Activated naive CD8-positive, alpha-beta T cell treated with anti-CD3 and anti-CD28 coated beads for 36 hours (primary cell): ENCODE results near the gene FMN1. TPM values are rescaled to one million over a fixed set of nuclear protein-coding genes. Genes with fewer than 3 reads are reported as not detected.

Experiments used
- DNase-seq: peaks from one replicate; pipeline ENCODE4 v3.0.0; 2021
- H3K27ac Mint-ChIP-seq: one replicate; pipeline ENCODE4 v1.8.0; 2022; ENCODE audit warnings: mild to moderate bottlenecking, moderate library complexity, mixed read lengths
- H3K27me3 Mint-ChIP-seq: one replicate; pipeline ENCODE4 v1.8.0; 2022; ENCODE audit warnings: mild to moderate bottlenecking, mixed read lengths
- H3K36me3 Mint-ChIP-seq: one replicate; pipeline ENCODE4 v1.8.0; 2021; ENCODE audit warnings: mild to moderate bottlenecking, mixed read lengths
- H3K4me1 Mint-ChIP-seq: one replicate; pipeline ENCODE4 v1.8.0; 2021; ENCODE audit warnings: mixed read lengths
- H3K4me3 Mint-ChIP-seq: one replicate; pipeline ENCODE4 v1.8.0; 2022; ENCODE audit warnings: mild to moderate bottlenecking, moderate library complexity, mixed read lengths
- H3K9me3 Mint-ChIP-seq: one replicate; pipeline ENCODE4 v1.8.0; 2022; ENCODE audit warnings: mixed read lengths
- total RNA-seq, 2 experiments: library from RNA; stranded (reverse); gene quantifications; one replicate each; pipeline ENCODE4 v1.2.3, GENCODE V29; 2021

FMN1 gene
- total RNA-seq, 2 experiments from 2014 or later, result 0.14 to 0.31 TPM

DNA sequence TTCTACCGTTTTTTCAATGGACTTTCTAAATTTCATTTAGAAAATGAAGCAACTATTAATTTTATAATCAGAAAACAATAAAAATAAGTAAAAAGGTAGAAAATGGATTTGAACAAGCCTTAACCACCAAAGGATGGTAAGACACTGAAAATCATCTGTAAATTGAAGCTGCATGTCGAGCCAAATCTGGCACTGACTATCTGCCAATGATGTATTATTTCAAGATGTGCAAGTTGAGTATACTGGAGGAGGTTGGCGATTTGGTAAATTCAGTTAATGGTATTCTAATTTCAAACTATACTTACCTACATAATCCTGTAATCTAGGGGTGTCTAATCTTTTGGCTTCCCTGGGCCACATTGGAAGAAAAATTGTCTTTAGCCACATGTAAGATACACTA, 93.5 kb downstream of the FMN1 start:
- Mint-ChIP-seq H3K27ac (no peak overlapping the region), H3K9me3 (peaks cover 4% of the 10 kb centered on the region), H3K36me3 (no peaks in the 10 kb centered on the region), H3K27me3 (no peaks in the 10 kb centered on the region), H3K4me1 (peaks cover 4% of the 10 kb centered on the region), H3K4me3 (no peak overlapping the region)
- DNase-seq, result no peak

DNA sequence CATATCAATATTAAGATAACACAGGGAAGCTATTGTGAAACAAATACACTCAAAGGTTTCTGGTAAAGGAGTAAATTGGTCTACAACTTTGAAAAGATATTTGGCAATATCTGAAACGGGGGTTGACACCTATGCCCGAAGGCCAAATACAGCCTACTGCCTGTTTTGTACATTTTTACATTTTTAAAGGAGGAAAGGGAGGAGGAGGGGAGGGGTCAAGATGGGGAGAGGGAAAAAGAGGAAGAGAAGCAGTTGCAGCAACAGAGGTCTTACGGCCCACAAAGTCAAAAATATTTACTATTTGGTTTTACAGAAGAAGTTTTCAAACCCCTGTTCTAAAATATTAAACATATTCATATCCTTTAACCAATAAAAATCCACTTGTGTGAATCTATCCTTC, 94.2 kb downstream of the FMN1 start:
- H3K9me3 Mint-ChIP-seq, result peaks cover 4% of the 10 kb centered on the region
- peaks cover 4% of the 10 kb centered on the region for H3K4me1 Mint-ChIP-seq
- DNase-seq, result no peak
- no peak overlapping the region for H3K27ac Mint-ChIP-seq
- no peaks in the 10 kb centered on the region for H3K27me3 Mint-ChIP-seq
- H3K4me3 Mint-ChIP-seq, result no peak overlapping the region
- H3K36me3 Mint-ChIP-seq, result no peaks in the 10 kb centered on the region

- peaks cover 4% of the 10 kb centered on the region for H3K4me1 Mint-ChIP-seq
- DNase-seq, result no peak
- peaks cover 4% of the 10 kb centered on the region for H3K9me3 Mint-ChIP-seq
- H3K27me3 Mint-ChIP-seq, result no peaks in the 10 kb centered on the region
- no peaks in the 10 kb centered on the region for H3K36me3 Mint-ChIP-seq
- no peak overlapping the region for H3K4me3 Mint-ChIP-seq
- no peak overlapping the region for H3K27ac Mint-ChIP-seq
Observed at GRCh38 chr15:33099739-33100138, 94.8 kb downstream of the FMN1 start.

GRCh38 chr15:33099213-33099612, 95.3 kb downstream of the FMN1 start:
- DNase-seq, result no peak
- peaks cover 2% of the 10 kb centered on the region for H3K4me1 Mint-ChIP-seq
- H3K27me3 Mint-ChIP-seq, result no peaks in the 10 kb centered on the region
- H3K4me3 Mint-ChIP-seq, result no peak overlapping the region
- peaks cover 4% of the 10 kb centered on the region for H3K9me3 Mint-ChIP-seq
- no peak overlapping the region for H3K27ac Mint-ChIP-seq
- H3K36me3 Mint-ChIP-seq, result no peaks in the 10 kb centered on the region

DNA sequence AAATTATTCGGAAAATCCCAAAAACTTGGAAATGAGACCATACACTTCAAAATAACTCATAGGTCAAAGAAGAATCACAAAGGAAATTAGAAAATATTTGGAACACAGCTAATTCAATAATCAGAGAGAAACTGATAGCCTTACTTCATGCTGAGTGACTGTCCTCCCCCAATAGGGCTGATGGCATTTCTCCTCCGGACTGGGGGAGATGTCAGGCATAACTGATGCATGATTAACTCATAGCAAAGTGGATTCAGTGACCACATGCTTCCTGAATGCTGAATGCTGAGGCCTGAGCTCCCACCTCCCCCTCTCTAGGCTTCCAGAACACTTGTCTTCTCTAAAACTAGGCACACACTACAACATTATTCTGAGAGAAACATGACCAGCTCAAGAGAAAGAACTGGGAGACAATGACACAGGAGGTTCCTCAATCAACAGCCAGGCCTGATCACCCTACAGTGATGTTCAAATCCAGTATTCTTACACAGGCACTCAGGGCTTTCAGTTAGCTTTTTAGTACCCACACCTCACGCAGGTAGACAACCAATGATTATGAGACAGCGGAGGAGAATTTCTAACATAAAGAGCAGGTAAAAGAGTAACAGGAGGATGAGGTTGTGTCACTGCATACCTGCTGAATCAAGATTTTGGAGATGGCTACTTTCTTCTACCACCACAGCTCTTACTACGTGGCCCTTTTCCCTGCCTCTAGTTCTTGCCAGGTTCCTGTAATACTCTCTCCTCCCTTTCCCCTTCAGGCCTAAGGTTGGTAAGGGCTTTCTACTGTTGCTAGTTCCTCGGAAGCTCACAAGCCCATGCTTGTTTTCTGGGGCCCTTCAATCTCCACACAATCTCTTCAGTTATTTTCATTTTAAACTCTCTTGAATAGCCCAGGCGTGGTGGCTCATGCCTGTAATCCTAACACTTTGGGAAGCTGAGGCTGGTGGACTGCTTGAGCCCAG, 96.1 kb downstream of the FMN1 start:
- DNase-seq, result no peak
- H3K27me3 Mint-ChIP-seq, result no peaks in the 10 kb centered on the region
- no peak overlapping the region for H3K27ac Mint-ChIP-seq
- peaks cover under 1% of the 10 kb centered on the region for H3K4me1 Mint-ChIP-seq
- H3K9me3 Mint-ChIP-seq, result peaks cover 4% of the 10 kb centered on the region
- no peak overlapping the region for H3K4me3 Mint-ChIP-seq
- H3K36me3 Mint-ChIP-seq, result no peaks in the 10 kb centered on the region

DNA sequence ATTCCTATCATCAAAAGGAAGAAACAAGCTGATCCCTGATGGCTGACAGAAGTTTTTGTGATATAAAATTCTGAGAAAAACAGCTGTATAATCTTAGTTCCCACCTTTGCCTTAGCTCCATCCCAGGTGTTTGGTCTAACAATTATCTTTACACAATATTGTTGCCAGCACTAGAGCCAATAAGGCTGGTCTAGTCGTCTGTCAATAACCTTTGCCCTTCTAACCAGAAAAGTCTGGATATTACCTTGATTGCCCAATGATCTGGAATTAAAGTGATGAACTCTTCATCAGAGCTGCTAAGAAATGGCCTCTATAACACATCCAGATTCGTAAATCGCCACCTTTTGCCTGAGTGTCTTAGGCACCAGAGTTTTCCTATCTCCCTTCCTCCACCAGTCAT, 98.4 kb downstream of the FMN1 start:
- H3K27ac Mint-ChIP-seq, result no peak overlapping the region
- DNase-seq, result no peak
- no peaks in the 10 kb centered on the region for H3K27me3 Mint-ChIP-seq
- H3K4me1 Mint-ChIP-seq, result no peaks in the 10 kb centered on the region
- no peak overlapping the region for H3K4me3 Mint-ChIP-seq
- no peaks in the 10 kb centered on the region for H3K36me3 Mint-ChIP-seq
- H3K9me3 Mint-ChIP-seq, result no peaks in the 10 kb centered on the region

GRCh38 chr15:33095641-33096040, 98.9 kb downstream of the FMN1 start:
- DNase-seq, result no peak
- no peaks in the 10 kb centered on the region for H3K9me3 Mint-ChIP-seq
- H3K27me3 Mint-ChIP-seq, result peaks cover 3% of the 10 kb centered on the region
- H3K4me1 Mint-ChIP-seq, result no peaks in the 10 kb centered on the region
- no peaks in the 10 kb centered on the region for H3K36me3 Mint-ChIP-seq
- no peak overlapping the region for H3K4me3 Mint-ChIP-seq
- no peak overlapping the region for H3K27ac Mint-ChIP-seq

DNA sequence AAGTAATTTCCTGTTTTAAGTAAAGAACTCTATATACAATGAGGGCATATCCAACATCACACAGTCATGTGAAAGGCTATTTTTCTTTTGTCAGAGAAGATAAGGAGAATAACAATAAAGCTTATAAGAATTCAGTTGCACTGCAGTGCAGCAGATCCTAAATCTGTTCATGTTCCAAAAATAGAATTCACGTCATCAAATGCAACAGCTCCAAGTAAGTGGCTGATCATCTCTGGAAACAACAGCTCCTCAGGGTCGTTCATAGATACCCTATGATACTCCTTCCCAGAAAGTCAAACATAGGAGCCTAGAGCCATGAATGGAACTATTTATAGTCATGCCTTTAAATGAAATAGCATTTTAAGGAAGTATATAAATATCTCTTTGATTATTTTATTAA, 100.2 kb downstream of the FMN1 start:
- no peaks in the 10 kb centered on the region for H3K9me3 Mint-ChIP-seq
- H3K4me1 Mint-ChIP-seq, result no peaks in the 10 kb centered on the region
- peaks cover 3% of the 10 kb centered on the region for H3K27me3 Mint-ChIP-seq
- H3K4me3 Mint-ChIP-seq, result no peak overlapping the region
- no peaks in the 10 kb centered on the region for H3K36me3 Mint-ChIP-seq
- no peak for DNase-seq
- H3K27ac Mint-ChIP-seq, result no peak overlapping the region

DNA sequence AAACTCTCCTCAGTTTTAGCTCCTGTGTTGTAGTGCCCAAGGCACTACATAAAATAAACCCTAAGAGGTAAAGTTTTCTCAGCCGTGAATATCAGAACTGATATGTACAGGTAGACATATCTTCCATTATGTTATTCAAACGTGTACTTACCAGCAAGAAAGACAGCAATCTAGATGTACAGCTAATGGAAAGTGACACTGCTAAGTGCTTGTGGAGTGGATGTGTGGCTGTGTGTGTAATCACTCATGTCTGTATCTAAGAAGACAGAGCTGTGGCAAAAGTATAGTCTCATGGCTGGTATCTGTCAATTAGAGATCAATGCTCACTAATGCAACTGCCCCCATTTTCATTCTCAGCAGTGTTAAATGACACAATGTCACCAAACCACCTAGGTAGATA, 101.3 kb downstream of the FMN1 start:
- Mint-ChIP-seq H3K4me3 (no peak overlapping the region), H3K27ac (no peak overlapping the region), H3K9me3 (no peaks in the 10 kb centered on the region), H3K36me3 (no peaks in the 10 kb centered on the region), H3K4me1 (no peaks in the 10 kb centered on the region), H3K27me3 (peaks cover 3% of the 10 kb centered on the region)
- no peak for DNase-seq

GRCh38 chr15:33091983-33092693, 102.4 kb downstream of the FMN1 start:
- Mint-ChIP-seq H3K4me1 (no peaks in the 10 kb centered on the region), H3K27me3 (peaks cover 3% of the 10 kb centered on the region), H3K4me3 (no peak overlapping the region), H3K27ac (no peak overlapping the region), H3K36me3 (no peaks in the 10 kb centered on the region), H3K9me3 (no peaks in the 10 kb centered on the region)
- DNase-seq, result no peak

DNA sequence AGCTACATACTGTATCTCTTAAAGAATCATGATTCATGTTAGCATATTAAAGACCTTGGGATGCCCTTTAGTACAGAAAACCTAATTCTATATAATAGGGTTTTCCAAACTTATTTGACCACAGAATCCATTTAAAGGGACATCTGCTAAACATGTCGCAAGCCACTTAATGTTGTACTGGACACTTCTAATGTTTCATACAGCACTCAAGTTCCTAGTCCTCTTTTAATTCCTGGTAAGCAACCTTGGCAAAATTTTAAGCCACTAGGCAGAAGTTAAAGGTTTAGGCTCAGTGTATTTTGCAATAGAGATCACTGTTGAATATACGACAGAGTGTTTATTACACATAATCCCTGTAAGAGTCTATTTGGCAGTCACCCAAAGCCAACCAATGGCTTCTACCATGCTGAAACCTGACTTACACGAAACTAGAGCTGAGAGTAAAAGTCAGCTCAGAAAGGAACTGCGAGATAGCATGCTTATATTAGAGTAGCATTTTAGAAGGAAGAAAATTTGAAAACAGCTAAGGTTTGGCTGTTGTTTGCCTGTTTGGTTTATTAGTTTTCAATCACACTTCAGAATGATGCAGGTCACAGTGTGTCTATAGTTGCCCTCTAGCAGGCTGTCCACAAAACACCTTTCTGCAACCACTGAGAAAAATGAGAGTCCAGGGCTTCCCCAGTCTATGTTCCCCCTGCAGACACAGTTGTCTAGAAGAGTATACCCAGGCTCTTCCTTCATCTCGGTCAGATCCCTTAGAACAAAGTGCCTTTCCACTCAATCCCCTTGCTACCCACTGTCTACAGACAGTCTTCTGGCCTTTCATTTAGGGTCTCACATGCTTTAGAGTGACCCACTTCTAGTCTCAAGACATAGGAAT, 104.4 kb downstream of the FMN1 start:
- DNase-seq, result no peak
- Mint-ChIP-seq H3K9me3 (no peaks in the 10 kb centered on the region), H3K36me3 (no peaks in the 10 kb centered on the region), H3K4me3 (no peak overlapping the region), H3K27me3 (peaks cover 3% of the 10 kb centered on the region), H3K4me1 (no peaks in the 10 kb centered on the region), H3K27ac (no peak overlapping the region)

- H3K4me3 Mint-ChIP-seq, result no peak overlapping the region
- H3K27ac Mint-ChIP-seq, result no peak overlapping the region
- no peaks in the 10 kb centered on the region for H3K36me3 Mint-ChIP-seq
- no peaks in the 10 kb centered on the region for H3K4me1 Mint-ChIP-seq
- DNase-seq, result no peak
- H3K9me3 Mint-ChIP-seq, result no peaks in the 10 kb centered on the region
- H3K27me3 Mint-ChIP-seq, result peaks cover 3% of the 10 kb centered on the region
Observed at GRCh38 chr15:33089165-33089877, 105.2 kb downstream of the FMN1 start.

- no peak overlapping the region for H3K27ac Mint-ChIP-seq
- H3K4me1 Mint-ChIP-seq, result no peaks in the 10 kb centered on the region
- peaks cover 3% of the 10 kb centered on the region for H3K27me3 Mint-ChIP-seq
- H3K4me3 Mint-ChIP-seq, result no peak overlapping the region
- H3K36me3 Mint-ChIP-seq, result no peaks in the 10 kb centered on the region
- no peak for DNase-seq
- H3K9me3 Mint-ChIP-seq, result no peaks in the 10 kb centered on the region
Observed at GRCh38 chr15:33086500-33087121, 107.9 kb downstream of the FMN1 start.

DNA sequence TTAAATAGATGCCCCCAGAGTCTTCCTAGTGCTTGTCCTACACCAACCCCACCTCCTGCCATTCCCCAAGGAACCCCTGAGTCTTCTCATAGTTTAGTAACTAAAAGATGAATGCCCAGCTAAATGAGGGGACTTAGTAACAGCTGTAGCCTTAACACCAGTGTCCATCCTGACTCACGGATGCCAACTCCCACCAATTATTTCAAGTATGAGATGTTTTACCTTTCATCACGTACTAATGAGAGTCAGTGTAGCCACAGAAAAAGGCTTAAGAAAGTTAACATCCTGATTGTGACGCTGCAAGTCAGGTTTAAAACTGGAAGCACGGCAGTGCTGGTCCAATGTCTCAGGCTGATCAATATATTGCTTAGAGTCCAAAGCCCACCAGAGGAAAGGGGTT, 109.9 kb downstream of the FMN1 start:
- Mint-ChIP-seq H3K27me3 (no peaks in the 10 kb centered on the region), H3K9me3 (no peaks in the 10 kb centered on the region), H3K27ac (no peak overlapping the region), H3K36me3 (no peaks in the 10 kb centered on the region), H3K4me1 (no peaks in the 10 kb centered on the region), H3K4me3 (no peak overlapping the region)
- DNase-seq, result no peak
